K562 (cell line): ENCODE data around the gene POLG. TPM values are rescaled to one million over a fixed set of nuclear protein-coding genes. Genes with fewer than 3 reads are reported as not detected.
A peak's percentile ranks its signal among the peaks of the same experiment; 100 is the strongest.

Experiments
- ATF6 ChIP-seq: sonication (generic); formaldehyde crosslinking; IDR thresholded peaks from 2 replicates; pipeline ENCODE4 v1.4.0; 2020; ENCODE audit warnings: mild to moderate bottlenecking, missing genetic modification reagents
- CEBPB ChIP-seq: fragments of 450-650 bp; IDR thresholded peaks from 2 replicates; pipeline ENCODE4 v1.6.1; 2016; ENCODE audit warnings: missing genetic modification characterization, missing compliant biosample characterization
- E2F8 ChIP-seq: fragments of 450-650 bp; IDR thresholded peaks from 2 replicates; pipeline ENCODE4 v1.7.1; 2018; ENCODE audit warnings: mild to moderate bottlenecking, low read depth; ENCODE audit not compliant: partially characterized antibody
- MEF2D ChIP-seq: conservative IDR thresholded peaks from 2 replicates; pipeline ENCODE4 v1.6.1; 2016; ENCODE audit warnings: low read depth, missing genetic modification characterization, missing compliant biosample characterization
- MYC ChIP-seq, 2 experiments: fragments of 250-450 bp in 1 of 2; sonication (Bioruptor Pico) in 1 of 2; IDR thresholded peaks; 2 replicates each; pipeline versions ENCODE4 v1.5.1 to v1.6.1; 2012 to 2021; ENCODE audit warnings: low read depth in 2 of 2, borderline replicate concordance in 1 of 2, improper control_type of control experiment in 1 of 2, low read length in 1 of 2, mild to moderate bottlenecking in 1 of 2, moderate library complexity in 1 of 2
- NCOA2 ChIP-seq, 2 experiments: fragments of 450-650 bp; IDR thresholded peaks; 2 replicates each; pipeline ENCODE4 v1.6.1; 2018; ENCODE audit warnings: mild to moderate bottlenecking in 2 of 2, moderate library complexity in 1 of 2; ENCODE audit not compliant: partially characterized antibody in 2 of 2
- RB1 ChIP-seq: fragments of 450-650 bp; IDR thresholded peaks from 2 replicates; pipeline ENCODE4 v1.6.1; 2017; ENCODE audit warnings: low read depth, mild to moderate bottlenecking
- RBM14 ChIP-seq: fragments of 200-400 bp; formaldehyde crosslinking; IDR thresholded peaks from 2 replicates; pipeline ENCODE4 v1.6.1; 2018; ENCODE audit warnings: low read depth, mild to moderate bottlenecking, low read length, moderate library complexity, borderline replicate concordance; ENCODE audit not compliant: insufficient read depth
- RBM15 ChIP-seq: fragments of 200-400 bp; formaldehyde crosslinking; IDR thresholded peaks from 2 replicates; pipeline ENCODE4 v1.6.1; 2018; ENCODE audit warnings: mild to moderate bottlenecking, low read length, moderate library complexity; ENCODE audit not compliant: insufficient read depth
- USF1 ChIP-seq: sonication (generic); formaldehyde crosslinking; IDR thresholded peaks from 2 replicates; pipeline ENCODE4 v1.9.0; 2022; ENCODE audit warnings: mild to moderate bottlenecking, missing genetic modification reagents
- ZHX1 ChIP-seq: fragments of 150-350 bp; conservative IDR thresholded peaks from 2 replicates; pipeline ENCODE4 v1.6.1; 2014; ENCODE audit warnings: low read length
- ZNF280A ChIP-seq: fragments of 450-650 bp; IDR thresholded peaks from 2 replicates; pipeline ENCODE4 v1.6.1; 2018; ENCODE audit warnings: mild to moderate bottlenecking, low read depth; ENCODE audit not compliant: partially characterized antibody
- polyA plus RNA-seq, 8 experiments: library from polyadenylated mRNA; depleted of rRNA in 4 of 8; stranded (reverse) in 5 of 8; unstranded in 3 of 8; fragments of >200 nt; fragmentation: Nextera tagmentation in 2 of 8; fragmentation: Illumina TruSeq in 1 of 8; extraction: Ambion mirVana in 2 of 8; extraction: Trizol in 1 of 8; gene quantifications; 2 replicates each; pipeline versions ENCODE4 v1.2.1 to v1.2.3, GENCODE V29; 2011 to 2014; ENCODE audit warnings: inconsistent platforms in 1 of 8, missing spikeins in 1 of 8
- total RNA-seq, 7 experiments: library from RNA; depleted of rRNA in 6 of 7; stranded (reverse); fragments of >200 nt in 6 of 7; fragmentation: Illumina TruSeq in 2 of 7; extraction: Trizol in 2 of 7; gene quantifications; 2 replicates each; pipeline versions ENCODE4 v1.2.1 to v1.2.3, GENCODE V29; 2011 to 2021; ENCODE audit warnings: low replicate concordance in 1 of 7
- TF ChIP-seq, protein P1 (sequence below): fragments of 450-650 bp; IDR thresholded peaks from 2 replicates; pipeline ENCODE4 v1.6.1; 2016; ENCODE audit warnings: antibody characterized with exemption

Gene POLG
- total and polyA plus RNA-seq, 9 of the 15 experiments (the other 6 are each of a cell fraction or from before 2014, with no cell fraction given): 15.2 to 83.8 (median 38.6) TPM

DNA sequence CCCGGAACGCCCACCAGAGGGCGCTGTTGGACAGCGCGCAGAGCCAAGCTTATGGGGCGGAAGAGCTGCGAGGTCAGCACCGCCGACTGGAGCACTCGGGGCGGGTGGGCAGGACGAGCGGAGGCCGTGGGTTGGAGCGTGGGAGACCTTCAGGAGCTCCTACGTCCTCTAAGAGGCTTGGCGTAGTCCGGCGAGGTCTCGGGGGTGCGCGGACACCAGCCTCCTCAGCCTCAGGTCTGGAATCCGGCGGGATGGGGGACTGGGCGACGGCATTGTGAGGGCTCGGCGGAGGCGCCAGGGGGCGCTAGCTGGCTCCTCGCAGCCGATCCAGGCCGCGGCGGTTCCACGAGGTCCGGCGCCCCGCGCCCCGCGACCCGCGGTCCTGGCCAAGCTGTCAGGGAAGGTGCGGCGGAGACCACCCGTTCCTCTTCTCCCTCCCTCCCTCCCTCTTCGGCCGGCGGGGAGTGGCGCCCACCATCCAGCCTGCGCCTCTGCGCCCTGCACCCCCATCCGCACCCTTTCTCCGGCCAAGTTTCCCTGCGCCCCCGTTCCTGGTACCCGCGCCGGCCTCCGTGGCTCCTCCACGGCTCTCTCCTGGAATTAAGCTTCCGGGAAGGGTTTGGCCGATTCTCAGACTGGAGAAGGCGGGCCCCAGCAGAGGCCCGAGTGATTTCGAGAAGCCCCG, 24.3 kb upstream of the POLG start (continued):
- TF ChIP-seq MYC (IDR thresholded peaks at IDR 0.05; ENCODE audit: low read depth, low read length): 0 out of 2 replicates have a peak, but pooled peaks have one; percentile 49
- no peak for TF ChIP-seq MYC (CRISPR knock-in tag; IDR thresholded peaks at IDR 0.05; ENCODE audit: borderline replicate concordance, low read depth)
- TF ChIP-seq CEBPB (tag): no peak
- TF ChIP-seq USF1 (CRISPR knock-in tag): no peak
- TF ChIP-seq MEF2D (tag): no peak
- TF ChIP-seq ZNF280A: no peak
- no peak for TF ChIP-seq RBM14
- peak; percentile 38 for TF ChIP-seq E2F8
- TF ChIP-seq RBM15: no peak
- TF ChIP-seq, protein P1, sequence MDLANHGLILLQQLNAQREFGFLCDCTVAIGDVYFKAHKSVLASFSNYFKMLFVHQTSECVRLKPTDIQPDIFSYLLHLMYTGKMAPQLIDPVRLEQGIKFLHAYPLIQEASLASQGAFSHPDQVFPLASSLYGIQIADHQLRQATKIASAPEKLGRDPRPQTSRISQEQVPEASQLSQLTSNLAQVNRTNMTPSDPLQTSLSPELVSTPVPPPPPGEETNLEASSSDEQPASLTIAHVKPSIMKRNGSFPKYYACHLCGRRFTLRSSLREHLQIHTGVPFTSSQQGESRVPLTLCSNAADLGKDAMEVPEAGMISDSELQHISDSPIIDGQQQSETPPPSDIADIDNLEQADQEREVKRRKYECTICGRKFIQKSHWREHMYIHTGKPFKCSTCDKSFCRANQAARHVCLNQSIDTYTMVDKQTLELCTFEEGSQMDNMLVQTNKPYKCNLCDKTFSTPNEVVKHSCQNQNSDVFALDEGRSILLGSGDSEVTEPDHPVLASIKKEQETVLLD: no peak
- TF ChIP-seq RB1: peak; percentile 84
- TF ChIP-seq ATF6 (CRISPR knock-in tag): no peak
- no peak for TF ChIP-seq ZHX1
- no peak for TF ChIP-seq NCOA2 (IDR thresholded peaks at IDR 0.05; ENCODE audit: partially characterized antibody in 2 of 2)
